AG09319 (cell line): ENCODE results near the gene AMH.

Source experiments
- DNase-seq: peaks from one replicate; pipeline ENCODE4 v3.0.0-alpha.2; 2010; ENCODE audit warnings: low read depth; ENCODE audit errors: extremely low read depth
- CTCF ChIP-seq: IDR thresholded peaks from 2 replicates; pipeline ENCODE4 v1.5.1; 2011; ENCODE audit warnings: low read depth, mild to moderate bottlenecking, inconsistent platforms, low read length, moderate library complexity

AMH gene

GRCh38 chr19:2207991-2208860 lies 40.9 kb upstream of the AMH start:
- DNase-seq = peak; percentile 49
- peak; percentile 35 for TF ChIP-seq CTCF

DNA sequence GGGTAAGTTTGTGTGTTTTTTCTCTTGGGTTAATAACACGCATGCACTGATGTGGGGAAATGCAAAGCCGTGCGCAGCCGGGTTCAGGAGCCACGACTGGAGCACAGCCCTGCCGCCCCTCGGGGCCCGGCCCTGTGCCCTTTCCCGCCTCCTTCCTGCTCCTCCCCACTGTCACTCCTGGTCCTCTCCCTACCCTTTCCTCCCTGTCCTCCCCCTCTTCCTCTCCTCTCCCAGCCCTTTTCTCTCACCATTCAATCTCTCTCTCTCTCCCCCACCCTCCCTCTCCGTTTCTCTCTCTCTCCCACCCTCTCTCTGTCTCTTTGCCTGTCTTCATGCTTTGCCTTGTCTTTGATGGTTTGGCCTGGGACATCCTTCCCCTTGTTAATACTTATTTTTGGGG lies 40.1 kb upstream of the AMH start:
- TF ChIP-seq CTCF = no peak
- DNase-seq = no peak

- no peak for TF ChIP-seq CTCF
- DNase-seq = no peak
Observed at GRCh38 chr19:2209408-2209807, 39.7 kb upstream of the AMH start.

GRCh38 chr19:2210206-2210605 lies 38.9 kb upstream of the AMH start:
- no peak for TF ChIP-seq CTCF
- no peak for DNase-seq

- no peak for DNase-seq
- no peak for TF ChIP-seq CTCF
Observed at GRCh38 chr19:2210987-2211740, 38.0 kb upstream of the AMH start.

DNA sequence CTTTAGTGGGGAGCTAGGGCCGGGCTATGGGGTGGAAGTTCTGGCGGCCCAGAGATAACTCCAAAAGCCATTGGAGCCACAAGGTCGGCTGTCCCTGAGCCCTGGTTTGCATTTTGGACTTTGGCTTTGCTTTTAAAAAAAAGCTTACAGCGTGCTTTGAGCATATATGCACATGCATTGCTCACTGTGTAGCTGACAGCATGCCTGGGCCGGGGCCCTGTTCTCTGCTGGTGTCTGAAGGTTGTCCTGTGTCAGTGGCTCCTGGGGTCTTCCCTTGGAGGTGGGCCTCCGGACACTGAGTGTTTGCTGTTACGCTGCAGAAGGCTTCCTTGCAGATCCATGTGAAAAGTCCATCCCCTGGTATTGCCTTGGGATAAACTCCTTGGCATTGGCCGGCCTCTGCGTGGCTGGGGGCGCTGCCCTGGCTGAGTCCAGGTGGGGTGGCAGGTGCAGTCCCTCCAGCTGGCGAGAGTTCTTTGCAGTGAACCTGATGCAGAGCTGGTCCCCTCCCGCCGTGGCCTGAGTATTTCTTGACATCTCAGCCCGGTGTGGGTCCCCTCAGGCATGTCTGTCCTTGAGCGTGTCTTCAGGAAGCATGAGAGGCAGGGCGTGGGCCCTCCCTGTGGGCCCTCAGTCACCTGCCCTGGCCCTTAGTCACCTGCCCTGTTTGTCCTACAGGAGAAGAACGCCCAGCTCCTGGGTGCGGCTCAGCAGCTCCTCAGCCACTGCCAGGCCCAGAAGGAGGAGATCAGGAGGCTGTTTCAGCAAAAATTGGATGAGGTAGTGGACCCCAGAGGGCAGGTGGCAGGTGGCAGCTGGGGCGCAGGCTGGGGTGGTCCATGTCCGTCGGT lies 36.0 kb upstream of the AMH start:
- DNase-seq = no peak
- TF ChIP-seq CTCF = no peak
